HG02973 (cell line): ENCODE data around the gene FXYD2.
"Not testable (repeated sequence)": the region's sequence is repeated elsewhere in the genome, so short reads cannot be mapped to it uniquely, and the experiment has no call there.

ENCODE experiments used
- ATAC-seq: cut with Tn5 transposase; IDR thresholded peaks from one replicate; pipeline ENCODE4 v1.9.1; 2021; ENCODE audit warnings: moderate library complexity; ENCODE audit not compliant: unreplicated experiment

FXYD2 gene

GRCh38 chr11:117822074-117823033 lies 2.2 kb downstream of the FXYD2 start:
- no peak for ATAC-seq

GRCh38 chr11:117821431-117821830 lies 3.1 kb downstream of the FXYD2 start:
- no peak for ATAC-seq

GRCh38 chr11:117820516-117820915 lies 4.0 kb downstream of the FXYD2 start:
- no peak for ATAC-seq

DNA sequence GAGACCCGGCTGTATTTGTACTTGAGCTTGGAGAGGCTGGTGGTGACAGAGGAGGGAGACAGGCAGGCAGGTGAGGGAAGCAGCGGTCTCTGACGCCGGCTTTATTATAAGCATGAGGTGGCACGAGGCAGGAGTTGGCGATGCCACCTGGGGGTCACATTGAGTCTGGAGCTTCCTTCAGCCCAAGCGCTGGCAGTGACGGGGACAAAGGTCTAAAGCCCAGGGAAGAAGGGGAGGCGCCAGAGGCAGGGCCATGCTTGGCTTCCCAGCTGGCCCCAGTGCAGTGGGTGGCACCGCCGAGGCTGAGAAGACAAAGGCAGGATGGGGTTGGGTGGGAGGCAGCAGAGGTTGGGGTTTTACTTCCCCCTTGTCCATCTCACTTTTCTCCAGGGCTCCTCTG lies 4.5 kb downstream of the FXYD2 start:
- ATAC-seq: no peak

GRCh38 chr11:117819096-117820040 lies 5.2 kb downstream of the FXYD2 start:
- no peak for ATAC-seq

DNA sequence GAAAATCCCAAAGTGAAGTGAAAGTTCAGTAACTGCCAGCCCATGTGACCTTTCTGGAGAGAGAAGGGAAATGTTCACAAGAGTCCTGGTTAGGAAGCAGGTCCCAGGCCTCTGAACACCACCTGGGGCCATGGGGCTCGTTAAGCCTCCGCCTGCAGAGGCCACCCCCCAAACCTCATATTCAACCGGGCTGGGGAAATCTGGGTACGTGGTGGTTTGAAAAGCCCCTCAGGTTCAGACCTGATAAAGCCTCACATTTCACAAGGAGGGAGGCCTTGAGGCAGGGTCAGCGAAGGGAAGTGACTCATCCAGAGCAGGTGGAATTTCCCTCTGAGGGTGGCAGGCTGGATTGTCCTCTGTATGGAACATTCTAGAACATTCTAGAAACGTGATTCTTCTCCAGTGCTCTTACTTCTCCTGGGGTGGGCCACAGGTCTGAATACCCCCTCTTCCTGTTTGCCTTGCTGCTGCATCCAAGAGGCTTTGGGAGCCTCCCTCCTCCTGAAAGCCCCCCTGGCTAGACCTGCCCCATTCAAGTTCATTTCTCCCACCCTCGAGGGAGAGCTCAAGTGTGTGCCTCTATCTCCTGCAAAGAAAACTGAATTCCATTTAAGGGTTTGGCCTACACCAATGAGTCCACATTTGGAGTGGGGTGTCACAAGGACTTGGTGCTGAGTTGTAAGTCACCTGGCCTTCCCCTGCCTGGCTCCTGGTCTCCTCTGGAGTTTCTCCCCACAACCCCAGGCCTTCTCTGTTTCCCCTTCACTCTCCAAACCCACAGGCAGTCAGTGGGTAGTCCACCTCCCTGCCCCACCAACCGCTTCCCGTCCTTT lies 6.3 kb downstream of the FXYD2 start:
- ATAC-seq: no peak

GRCh38 chr11:117817368-117818040 lies 7.0 kb downstream of the FXYD2 start:
- ATAC-seq: no peak

GRCh38 chr11:117816846-117817367 lies 7.6 kb downstream of the FXYD2 start:
- no peak for ATAC-seq

GRCh38 chr11:117816151-117816741 lies 8.3 kb downstream of the FXYD2 start:
- no peak for ATAC-seq

- ATAC-seq: peak; percentile 62
Measured at GRCh38 chr11:117815262-117815803, 9.2 kb downstream of the FXYD2 start.

DNA sequence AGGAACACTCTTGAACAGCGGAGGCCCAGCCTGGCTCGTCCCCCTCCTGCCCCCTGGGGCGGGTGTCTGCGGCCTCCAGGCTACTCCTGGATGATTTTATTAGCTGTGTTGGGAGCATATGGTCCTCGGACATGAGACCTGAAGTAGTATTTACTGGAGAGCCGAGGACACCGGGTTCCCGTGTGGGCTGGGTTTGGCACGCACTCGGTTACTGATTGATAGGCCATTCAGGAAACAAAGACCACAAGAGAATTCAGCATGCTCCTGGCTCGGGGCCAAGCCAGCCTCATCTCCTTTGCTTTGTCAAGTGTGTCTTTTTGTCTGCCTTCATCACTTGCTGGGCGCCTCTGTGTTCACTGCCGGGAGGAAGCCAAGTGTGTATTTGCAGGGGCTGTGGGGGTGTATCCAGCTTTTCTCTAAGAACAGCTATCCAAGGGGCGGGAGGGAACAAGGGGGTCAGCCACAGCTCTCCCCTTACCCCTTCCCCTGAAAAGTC lies 9.7 kb downstream of the FXYD2 start:
- peak; percentile 34 for ATAC-seq

- no peak for ATAC-seq
Measured at GRCh38 chr11:117814204-117814765, 10.3 kb downstream of the FXYD2 start.

- not testable (repeated sequence) for ATAC-seq
Measured at GRCh38 chr11:117810056-117810451, 14.5 kb downstream of the FXYD2 start.

DNA sequence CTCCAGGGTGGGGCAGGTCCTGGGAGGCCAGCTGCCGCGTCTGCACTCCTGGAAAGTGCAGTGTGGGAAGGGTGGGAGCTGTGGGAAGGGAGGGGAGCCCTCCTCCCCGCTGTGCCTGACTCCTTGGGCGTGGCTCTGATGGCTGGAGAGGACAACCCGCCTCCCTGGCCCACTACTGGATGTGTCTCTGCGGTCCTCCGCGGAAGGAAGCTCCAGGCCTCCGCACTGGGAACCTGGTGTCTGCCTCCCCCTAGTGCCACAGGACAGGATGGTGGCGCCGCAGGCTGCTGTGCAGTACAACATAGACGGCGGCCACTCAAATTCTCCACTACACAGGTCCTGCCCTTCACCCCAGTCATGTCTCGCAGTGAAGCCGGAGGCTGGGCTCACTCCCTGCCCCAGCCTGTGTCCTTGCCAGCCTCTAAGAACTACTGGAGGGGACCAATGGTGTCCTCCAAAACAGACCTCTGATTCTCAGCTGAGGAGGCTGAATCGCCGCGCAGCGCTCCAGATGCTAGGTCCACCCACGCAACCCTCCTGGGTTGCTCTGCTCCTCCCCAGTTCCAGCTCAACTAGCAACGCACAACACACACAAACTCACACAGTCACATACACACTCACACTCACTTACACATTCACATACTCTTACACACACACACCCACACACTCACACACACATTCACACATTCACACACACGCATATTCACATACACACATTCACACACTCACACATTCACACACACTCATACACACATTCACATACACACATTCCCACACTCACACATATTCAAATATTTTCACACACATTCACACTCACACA lies 15.1 kb downstream of the FXYD2 start:
- ATAC-seq: no peak

GRCh38 chr11:117808784-117809183 lies 15.8 kb downstream of the FXYD2 start:
- no peak for ATAC-seq

DNA sequence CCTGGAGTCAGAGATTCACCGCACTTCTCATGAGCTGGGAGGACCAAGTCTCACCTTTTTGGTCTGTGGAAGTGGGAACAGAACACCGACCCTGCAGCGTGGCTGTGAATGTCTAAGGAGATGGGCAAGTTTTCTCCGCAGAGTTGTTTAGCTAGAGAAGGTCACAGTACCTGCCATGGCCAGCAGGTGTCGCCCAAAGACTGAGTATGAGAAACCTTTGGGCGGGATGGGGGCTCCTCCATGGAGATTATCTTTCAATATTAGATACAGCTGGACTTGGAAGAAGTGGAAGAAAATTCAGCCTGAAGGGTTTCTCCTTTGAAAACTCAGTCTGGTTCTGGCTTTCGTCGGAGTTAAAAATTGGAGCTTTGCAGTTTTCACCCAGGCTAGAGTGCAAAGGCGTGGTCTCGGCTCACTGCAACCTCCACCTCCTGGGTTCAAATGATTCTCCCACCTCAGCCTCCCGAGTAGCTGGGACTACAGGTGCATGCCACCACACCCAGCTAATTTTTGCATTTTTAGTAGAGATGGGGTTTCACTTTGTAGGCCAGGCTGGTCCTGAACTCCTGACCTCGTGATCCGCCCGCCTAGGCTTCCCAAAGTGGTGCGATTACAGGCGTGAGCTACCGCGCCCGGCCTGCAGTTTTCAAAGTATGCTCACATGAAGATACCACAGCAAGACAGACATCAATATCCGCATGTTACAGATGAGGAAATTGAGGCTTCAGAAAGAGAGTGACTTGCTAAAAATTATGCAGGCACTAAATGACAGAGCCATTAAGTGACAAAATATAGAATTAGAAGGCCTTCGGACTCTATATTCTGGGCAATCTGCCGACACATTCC lies 16.8 kb downstream of the FXYD2 start:
- ATAC-seq: no peak

GRCh38 chr11:117806846-117807245 lies 17.7 kb downstream of the FXYD2 start:
- no peak for ATAC-seq
